ENCODE results near the gene TMEM26.
"Not testable (repeated sequence)": the region's sequence is repeated elsewhere in the genome, so short reads cannot be mapped to it uniquely, and the experiment has no call there.

The TMEM26 gene

GRCh38 chr10:61389887-61390286 is 63.3 kb downstream of the TMEM26 start:
- ATAC-seq: no peak
- no peak for TF ChIP-seq TSHZ2 (CRISPR knock-in tag; IDR thresholded peaks at IDR 0.05)
- TF ChIP-seq PPARA (CRISPR knock-in tag; IDR thresholded peaks at IDR 0.05; ENCODE audit: borderline replicate concordance): no peak
- no peak for TF ChIP-seq CSRNP3 (CRISPR knock-in tag; IDR thresholded peaks at IDR 0.05)
- no peak for TF ChIP-seq POU6F1 (CRISPR knock-in tag; IDR thresholded peaks at IDR 0.05; ENCODE audit: borderline replicate concordance, low read depth)
- no peak for TF ChIP-seq PATZ1 (CRISPR knock-in tag; IDR thresholded peaks at IDR 0.05; ENCODE audit: borderline replicate concordance)
- TF ChIP-seq TCF4 (CRISPR knock-in tag; IDR thresholded peaks at IDR 0.05; ENCODE audit: borderline replicate concordance): no peak
- TF ChIP-seq ZNF8 (CRISPR knock-in tag; IDR thresholded peaks at IDR 0.05): no peak

GRCh38 chr10:61388986-61389385 is 64.2 kb downstream of the TMEM26 start:
- ATAC-seq: not testable (repeated sequence)

- TF ChIP-seq ZNF70 (CRISPR knock-in tag; IDR thresholded peaks at IDR 0.05) (no peak), RARB (CRISPR knock-in tag; IDR thresholded peaks at IDR 0.05) (no peak), BACH2 (CRISPR knock-in tag; IDR thresholded peaks at IDR 0.05; ENCODE audit: borderline replicate concordance) (no peak), SNAI2 (CRISPR knock-in tag; IDR thresholded peaks at IDR 0.05) (no peak)
- no peak for ATAC-seq
Observed at GRCh38 chr10:61385231-61386001, 67.8 kb downstream of the TMEM26 start.

GRCh38 chr10:61381153-61381552 is 72.0 kb downstream of the TMEM26 start:
- ATAC-seq: not testable (repeated sequence)

- no peak for ATAC-seq
- no peak for TF ChIP-seq TSHZ2 (CRISPR knock-in tag; IDR thresholded peaks at IDR 0.05)
- TF ChIP-seq ISL1 (CRISPR knock-in tag; IDR thresholded peaks at IDR 0.05): no peak
- TF ChIP-seq ZFP3 (CRISPR knock-in tag; IDR thresholded peaks at IDR 0.05): no peak
- TF ChIP-seq ZC3H10 (CRISPR knock-in tag; IDR thresholded peaks at IDR 0.05): no peak
- TF ChIP-seq ZNF565 (CRISPR knock-in tag; conservative IDR thresholded peaks at IDR 0.05; ENCODE audit: low read depth): no peak
- no peak for TF ChIP-seq SNAI2 (CRISPR knock-in tag; IDR thresholded peaks at IDR 0.05)
- no peak for TF ChIP-seq ZFP30 (CRISPR knock-in tag; IDR thresholded peaks at IDR 0.05)
- TF ChIP-seq PPARA (CRISPR knock-in tag; IDR thresholded peaks at IDR 0.05; ENCODE audit: borderline replicate concordance): no peak
- TF ChIP-seq TOX (CRISPR knock-in tag; IDR thresholded peaks at IDR 0.05; ENCODE audit: borderline replicate concordance): no peak
- no peak for TF ChIP-seq OSR1 (CRISPR knock-in tag; IDR thresholded peaks at IDR 0.05)
- no peak for TF ChIP-seq RARB (CRISPR knock-in tag; IDR thresholded peaks at IDR 0.05)
- TF ChIP-seq CREB5 (CRISPR knock-in tag; IDR thresholded peaks at IDR 0.05; ENCODE audit: low read depth): no peak
- TF ChIP-seq TCF4 (CRISPR knock-in tag; IDR thresholded peaks at IDR 0.05; ENCODE audit: borderline replicate concordance): no peak
- TF ChIP-seq GLIS3 (CRISPR knock-in tag; IDR thresholded peaks at IDR 0.05): no peak
Observed at GRCh38 chr10:61378865-61379264, 74.3 kb downstream of the TMEM26 start.
